ENCODE results near the gene KRABD2.

The KRABD2 gene

GRCh38 chr17:8372422-8372821 lies 4.1 kb downstream of the KRABD2 start:
- DNase-seq (ENCODE audit: insufficient read length, low spot score) (no peak), FAIRE-seq (no peak)
- TF ChIP-seq CTCF (IDR thresholded peaks at IDR 0.05; ENCODE audit: insufficient read depth, missing control alignments) = no peak

- FAIRE-seq (no peak), DNase-seq (ENCODE audit: insufficient read length, low spot score) (no peak)
- TF ChIP-seq CTCF (IDR thresholded peaks at IDR 0.05; ENCODE audit: insufficient read depth, missing control alignments) = no peak
Observed at GRCh38 chr17:8371786-8372185, 4.7 kb downstream of the KRABD2 start.

GRCh38 chr17:8369944-8370343 lies 6.6 kb downstream of the KRABD2 start:
- TF ChIP-seq CTCF (IDR thresholded peaks at IDR 0.05; ENCODE audit: insufficient read depth, missing control alignments) = no peak

GRCh38 chr17:8368193-8368592 lies 8.3 kb downstream of the KRABD2 start:
- no peak for DNase-seq (ENCODE audit: insufficient read length, low spot score)
- TF ChIP-seq CTCF (IDR thresholded peaks at IDR 0.05; ENCODE audit: insufficient read depth, missing control alignments) = no peak
- no peak for FAIRE-seq

More at GRCh38 chr17:8369944-8370343, 6.6 kb downstream of the KRABD2 start:
- DNase-seq (ENCODE audit: insufficient read length, low spot score) (no peak), FAIRE-seq (no peak)

GRCh38 chr17:8366231-8366630 lies 10.3 kb downstream of the KRABD2 start:
- DNase-seq (ENCODE audit: insufficient read length, low spot score) (no peak), FAIRE-seq (no peak)
- TF ChIP-seq CTCF (IDR thresholded peaks at IDR 0.05; ENCODE audit: insufficient read depth, missing control alignments) = no peak

- DNase-seq (ENCODE audit: insufficient read length, low spot score) (no peak), FAIRE-seq (no peak)
- no peak for TF ChIP-seq CTCF (IDR thresholded peaks at IDR 0.05; ENCODE audit: insufficient read depth, missing control alignments)
Observed at GRCh38 chr17:8365143-8365542, 11.4 kb downstream of the KRABD2 start.

GRCh38 chr17:8362651-8363332 lies 13.7 kb downstream of the KRABD2 start:
- no peak for FAIRE-seq
- DNase-seq (ENCODE audit: insufficient read length, low spot score) = no peak
- no peak for TF ChIP-seq CTCF (IDR thresholded peaks at IDR 0.05; ENCODE audit: insufficient read depth, missing control alignments)

All from D721Med (cell line).